NCI-H1417 (cell line): ENCODE measurements around the gene ERC1.
"Not testable (repeated sequence)": the region's sequence is repeated elsewhere in the genome, so short reads cannot be mapped to it uniquely, and the experiment has no call there.

Experiments used
- DNase-seq, 3 experiments: peaks; one replicate each; lab custom pipeline; 2025; lab: John Stamatoyannopoulos, UW

Gene ERC1

GRCh38 chr12:981961-982360 is 9.1 kb upstream of the ERC1 start:
- no peak for DNase-seq

GRCh38 chr12:988646-989045 is 2.4 kb upstream of the ERC1 start:
- DNase-seq = no peak

- DNase-seq = no peak
These were observed 2.0 kb upstream of the ERC1 start for GRCh38 chr12:989051-989450.

GRCh38 chr12:989751-990660 is 1.0 kb upstream of the ERC1 start:
- DNase-seq = peak; percentile 57 to 93 (median 57)

GRCh38 chr12:991350-992333 is 619 bp downstream of the ERC1 start:
- peak; percentile 72 to 94 (median 75) for DNase-seq

GRCh38 chr12:992647-993046 is 1.6 kb downstream of the ERC1 start:
- DNase-seq = peak in 1 of 3 experiments; percentile 28

- no peak for DNase-seq
These were observed 5.9 kb downstream of the ERC1 start for GRCh38 chr12:996881-997280.

GRCh38 chr12:997505-997904 is 6.5 kb downstream of the ERC1 start:
- DNase-seq = no peak

GRCh38 chr12:998020-998874 is 7.2 kb downstream of the ERC1 start:
- DNase-seq = no peak

- DNase-seq = not testable (repeated sequence)
These were observed 8.7 kb downstream of the ERC1 start for GRCh38 chr12:999736-1000135.

- DNase-seq = no peak
These were observed 10.5 kb downstream of the ERC1 start for GRCh38 chr12:1001507-1001906.

GRCh38 chr12:1003600-1004271 is 12.7 kb downstream of the ERC1 start:
- no peak for DNase-seq

- no peak for DNase-seq
These were observed 15.2 kb downstream of the ERC1 start for GRCh38 chr12:1006255-1006654.

- no peak for DNase-seq
These were observed 16.3 kb downstream of the ERC1 start for GRCh38 chr12:1007276-1007675.

- no peak for DNase-seq
These were observed 17.0 kb downstream of the ERC1 start for GRCh38 chr12:1007994-1008393.

GRCh38 chr12:1011091-1011490 is 20.1 kb downstream of the ERC1 start:
- DNase-seq = no peak

- no peak for DNase-seq
These were observed 22.8 kb downstream of the ERC1 start for GRCh38 chr12:1013618-1014489.

GRCh38 chr12:1019283-1019682 is 28.3 kb downstream of the ERC1 start:
- DNase-seq = no peak

GRCh38 chr12:1020389-1020788 is 29.4 kb downstream of the ERC1 start:
- no peak for DNase-seq
